ENCODE data around the gene SERPINB12.

GRCh38 chr18:63586966-63587365, 44.8 kb downstream of the SERPINB12 start, which contains the start of gene SERPINB13:
- TF ChIP-seq, protein P1, sequence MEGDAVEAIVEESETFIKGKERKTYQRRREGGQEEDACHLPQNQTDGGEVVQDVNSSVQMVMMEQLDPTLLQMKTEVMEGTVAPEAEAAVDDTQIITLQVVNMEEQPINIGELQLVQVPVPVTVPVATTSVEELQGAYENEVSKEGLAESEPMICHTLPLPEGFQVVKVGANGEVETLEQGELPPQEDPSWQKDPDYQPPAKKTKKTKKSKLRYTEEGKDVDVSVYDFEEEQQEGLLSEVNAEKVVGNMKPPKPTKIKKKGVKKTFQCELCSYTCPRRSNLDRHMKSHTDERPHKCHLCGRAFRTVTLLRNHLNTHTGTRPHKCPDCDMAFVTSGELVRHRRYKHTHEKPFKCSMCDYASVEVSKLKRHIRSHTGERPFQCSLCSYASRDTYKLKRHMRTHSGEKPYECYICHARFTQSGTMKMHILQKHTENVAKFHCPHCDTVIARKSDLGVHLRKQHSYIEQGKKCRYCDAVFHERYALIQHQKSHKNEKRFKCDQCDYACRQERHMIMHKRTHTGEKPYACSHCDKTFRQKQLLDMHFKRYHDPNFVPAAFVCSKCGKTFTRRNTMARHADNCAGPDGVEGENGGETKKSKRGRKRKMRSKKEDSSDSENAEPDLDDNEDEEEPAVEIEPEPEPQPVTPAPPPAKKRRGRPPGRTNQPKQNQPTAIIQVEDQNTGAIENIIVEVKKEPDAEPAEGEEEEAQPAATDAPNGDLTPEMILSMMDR (IDR thresholded peaks at IDR 0.05; ENCODE audit: insufficient read depth, low read depth, low read length): no peak
- no peak for TF ChIP-seq EZH2 (IDR thresholded peaks at IDR 0.05; ENCODE audit: insufficient read depth, low read length)

Data from astrocyte (in vitro differentiated cells and primary cell).